Subcutaneous adipose tissue (tissue), 4 donors: ENCODE data around the gene KAZN. TPM values are rescaled to one million over a fixed set of nuclear protein-coding genes. Genes with fewer than 3 reads are reported as not detected.

Experiments used
- total RNA-seq, 4 donors: library from RNA; depleted of rRNA; stranded (reverse); fragments of >200 nt; gene quantifications; one replicate each; pipeline ENCODE4 v1.1.0, GENCODE V29; 2016
- TF ChIP-seq, protein P1 (sequence below): fragments of 450-650 bp; IDR thresholded peaks from one replicate; pipeline ENCODE4 v1.5.1; 2016; ENCODE audit warnings: low read depth, mild to moderate bottlenecking, control low read depth, antibody characterized with exemption, moderate library complexity

The KAZN gene
- total RNA-seq, 4 donors from 2014 or later: 7.5 to 22.2 (median 10.4) TPM

DNA sequence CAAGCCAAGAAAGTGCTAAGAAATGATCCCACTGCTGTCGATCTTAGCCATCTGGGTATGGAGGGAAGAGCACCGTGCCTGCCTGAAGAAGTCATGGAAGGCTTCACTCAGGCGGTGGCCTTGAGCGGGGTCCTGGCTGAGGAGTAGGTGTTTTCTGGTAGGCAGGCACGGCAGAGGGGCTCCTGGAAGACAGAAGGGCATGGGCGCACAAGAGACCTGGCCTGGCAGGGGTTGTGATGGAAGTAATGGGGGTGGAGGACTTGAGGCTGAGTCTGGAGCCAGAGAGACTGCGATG, 185.1 kb downstream of the KAZN start:
- TF ChIP-seq, protein P1, sequence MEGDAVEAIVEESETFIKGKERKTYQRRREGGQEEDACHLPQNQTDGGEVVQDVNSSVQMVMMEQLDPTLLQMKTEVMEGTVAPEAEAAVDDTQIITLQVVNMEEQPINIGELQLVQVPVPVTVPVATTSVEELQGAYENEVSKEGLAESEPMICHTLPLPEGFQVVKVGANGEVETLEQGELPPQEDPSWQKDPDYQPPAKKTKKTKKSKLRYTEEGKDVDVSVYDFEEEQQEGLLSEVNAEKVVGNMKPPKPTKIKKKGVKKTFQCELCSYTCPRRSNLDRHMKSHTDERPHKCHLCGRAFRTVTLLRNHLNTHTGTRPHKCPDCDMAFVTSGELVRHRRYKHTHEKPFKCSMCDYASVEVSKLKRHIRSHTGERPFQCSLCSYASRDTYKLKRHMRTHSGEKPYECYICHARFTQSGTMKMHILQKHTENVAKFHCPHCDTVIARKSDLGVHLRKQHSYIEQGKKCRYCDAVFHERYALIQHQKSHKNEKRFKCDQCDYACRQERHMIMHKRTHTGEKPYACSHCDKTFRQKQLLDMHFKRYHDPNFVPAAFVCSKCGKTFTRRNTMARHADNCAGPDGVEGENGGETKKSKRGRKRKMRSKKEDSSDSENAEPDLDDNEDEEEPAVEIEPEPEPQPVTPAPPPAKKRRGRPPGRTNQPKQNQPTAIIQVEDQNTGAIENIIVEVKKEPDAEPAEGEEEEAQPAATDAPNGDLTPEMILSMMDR: no peak

DNA sequence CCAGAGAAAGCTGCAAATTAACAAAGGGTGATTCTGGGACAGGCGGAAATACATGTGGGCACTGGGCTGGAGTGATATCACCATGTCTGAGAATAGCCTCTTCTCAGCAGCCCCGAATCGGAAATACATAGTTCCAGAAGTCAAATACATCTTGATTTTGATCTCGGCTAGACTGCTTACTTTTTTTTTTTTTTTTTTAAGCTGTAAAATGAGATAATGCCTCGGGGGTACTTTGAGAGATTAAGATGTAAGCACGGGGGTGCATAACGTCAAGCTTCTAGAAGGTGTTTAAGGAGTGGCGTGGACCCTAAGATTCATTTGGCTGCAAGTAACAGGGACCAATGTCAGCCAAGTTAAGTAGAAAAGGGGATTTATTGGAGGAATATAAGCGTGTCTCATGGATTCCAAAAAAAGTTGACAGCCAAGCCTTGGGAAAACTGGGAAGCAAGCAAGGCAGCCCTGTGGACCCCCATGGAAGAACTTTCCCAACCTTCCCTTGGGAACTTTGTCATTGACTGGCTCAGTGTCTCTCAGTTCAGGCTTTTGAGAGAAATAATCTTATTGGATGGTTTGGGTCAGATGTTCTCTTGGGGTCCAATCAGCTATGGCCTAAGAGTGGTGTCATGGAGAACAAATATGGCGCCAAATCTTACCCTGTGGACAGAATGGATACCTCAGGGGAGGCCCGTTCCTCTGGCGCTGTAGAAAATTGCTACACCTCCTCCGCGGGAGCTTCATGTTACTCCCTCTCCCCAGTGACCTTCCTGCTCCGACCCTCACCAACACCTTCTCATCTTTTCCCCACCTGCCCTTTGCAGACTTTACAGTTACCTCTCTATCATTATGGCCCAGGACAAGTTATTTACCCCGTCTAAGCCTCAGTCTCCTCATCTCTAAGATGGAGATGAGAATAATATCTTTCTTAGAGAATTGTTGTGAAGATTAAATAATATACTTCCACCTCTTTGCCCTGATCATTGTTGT, 186.6 kb downstream of the KAZN start:
- TF ChIP-seq, protein P1: no peak

DNA sequence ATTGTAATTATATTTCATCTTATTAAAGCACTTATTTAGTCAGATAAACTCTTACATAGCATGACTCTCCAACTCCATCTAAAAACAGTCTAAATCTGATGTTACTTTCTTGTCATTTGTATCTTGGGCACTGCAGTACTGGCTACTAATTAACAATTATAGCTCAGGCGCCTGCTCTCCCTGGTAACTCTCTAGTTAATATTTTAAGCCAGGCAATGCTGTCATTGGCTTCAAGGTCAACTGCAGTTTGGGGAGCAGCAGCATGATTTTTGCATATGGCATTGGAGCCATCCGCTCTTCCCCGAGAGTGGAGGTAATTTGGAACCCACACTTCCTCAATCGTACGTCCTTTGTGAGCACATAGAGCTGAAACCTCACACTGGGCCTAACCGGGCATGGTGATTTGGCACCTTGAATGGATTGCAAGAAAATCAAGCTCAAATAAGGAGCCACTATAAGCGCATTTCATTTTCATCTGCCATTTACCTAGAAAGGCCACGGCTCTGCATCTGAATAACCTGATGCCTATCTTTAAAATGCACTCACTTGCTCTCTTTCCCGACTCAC, 187.7 kb downstream of the KAZN start:
- TF ChIP-seq, protein P1: no peak

DNA sequence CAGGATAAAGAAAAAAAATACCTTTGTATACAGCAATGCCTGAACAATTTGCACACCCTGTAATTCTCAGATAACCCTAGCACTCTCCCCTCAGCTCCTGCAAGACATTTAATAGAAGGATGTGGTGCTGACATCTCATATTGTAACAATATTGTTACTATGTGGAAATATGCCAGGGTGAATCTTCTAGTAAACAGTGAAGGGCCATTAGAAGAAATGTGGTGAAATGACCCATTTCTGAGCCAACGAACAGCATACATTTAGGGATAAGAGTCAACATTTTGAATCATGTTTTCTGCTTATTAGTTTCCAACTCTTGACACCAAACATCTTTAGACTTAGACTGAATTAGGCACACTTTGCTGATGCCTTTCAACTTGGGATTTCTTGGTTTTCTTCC, 188.2 kb downstream of the KAZN start:
- TF ChIP-seq, protein P1: no peak

DNA sequence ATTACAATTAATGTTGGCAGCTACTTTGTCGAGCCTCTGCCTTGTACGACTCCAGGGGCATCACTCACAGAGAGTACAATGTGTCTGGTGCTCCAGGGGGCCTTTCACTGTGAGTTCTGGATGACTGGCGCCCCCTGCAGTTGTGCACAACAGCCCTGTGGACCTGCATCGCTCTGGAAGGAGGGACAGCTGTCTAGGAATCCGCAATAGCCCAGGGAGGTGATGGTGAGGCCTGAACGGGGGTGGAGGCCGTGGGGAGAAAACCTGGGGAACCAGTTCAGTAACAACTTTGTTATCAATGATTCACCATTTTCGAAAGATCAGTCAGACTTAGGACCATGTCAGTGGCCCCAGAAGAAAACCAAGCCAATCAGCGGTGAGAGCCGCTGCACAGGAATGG, 189.1 kb downstream of the KAZN start:
- TF ChIP-seq, protein P1: no peak

DNA sequence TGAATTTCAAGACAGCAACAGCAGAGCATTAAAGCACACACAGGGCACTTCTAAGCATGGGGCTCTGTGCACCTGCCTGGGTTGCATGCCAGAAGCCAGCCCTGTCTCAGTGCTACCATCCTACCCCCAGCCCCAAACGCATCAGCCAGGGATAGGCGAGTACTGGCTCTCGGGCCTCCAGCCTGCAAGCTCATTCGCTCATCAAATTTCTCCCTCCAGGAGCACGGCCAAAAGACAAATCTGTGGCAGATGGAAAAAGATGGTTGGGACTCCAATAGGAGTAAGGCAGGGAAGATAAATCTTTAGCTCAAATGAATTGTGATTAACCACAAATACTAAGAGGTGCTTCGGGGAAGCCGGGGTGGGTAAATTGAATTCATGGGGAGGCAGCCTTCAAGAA, 189.6 kb downstream of the KAZN start:
- TF ChIP-seq, protein P1: no peak

DNA sequence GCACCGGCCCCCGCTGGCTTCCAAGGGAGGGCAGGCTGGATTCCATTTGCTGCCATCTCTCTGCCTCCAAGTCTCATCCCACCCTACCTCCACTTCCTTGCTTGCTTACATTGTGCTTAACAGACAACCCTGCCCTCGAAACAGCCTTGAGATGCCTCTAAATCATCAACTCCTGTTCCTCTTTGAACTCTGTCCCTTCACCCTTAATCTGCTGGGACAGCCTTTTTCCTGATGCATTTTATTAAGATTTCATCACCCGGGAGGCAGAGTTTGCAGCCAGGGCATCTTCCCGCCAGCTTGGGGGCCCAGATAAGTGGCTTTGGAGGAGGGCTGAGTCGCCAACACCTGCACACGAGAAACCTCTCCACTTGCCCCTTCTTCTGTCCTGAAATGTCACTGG, 192.5 kb downstream of the KAZN start:
- TF ChIP-seq, protein P1: no peak
